SK-N-SH treated with all-trans-retinoic acid at 6 μM for 48 hours (cell line): Measurements from ENCODE around the gene DUSP18.

ENCODE experiments used
- CSRNP3 ChIP-seq: fragments of 250-450 bp; sonication (Bioruptor Pico); IDR thresholded peaks from 2 replicates; pipeline ENCODE4 v1.5.1; 2021; ENCODE audit warnings: mild to moderate bottlenecking, moderate library complexity
- ESRRG ChIP-seq: fragments of 250-450 bp; sonication (Bioruptor Pico); IDR thresholded peaks from 2 replicates; pipeline ENCODE4 v1.6.1; 2021; ENCODE audit warnings: mild to moderate bottlenecking
- OSR1 ChIP-seq: fragments of 250-450 bp; sonication (Bioruptor Pico); IDR thresholded peaks from 2 replicates; pipeline ENCODE4 v1.8.0; 2022; ENCODE audit warnings: moderate library complexity, mild to moderate bottlenecking, inconsistent platforms
- PATZ1 ChIP-seq: fragments of 250-450 bp; sonication (Bioruptor Pico); IDR thresholded peaks from 2 replicates; pipeline ENCODE4 v1.8.0; 2020; ENCODE audit warnings: mild to moderate bottlenecking, moderate library complexity, borderline replicate concordance
- POU6F1 ChIP-seq: fragments of 250-450 bp; sonication (Bioruptor Pico); IDR thresholded peaks from 2 replicates; pipeline ENCODE4 v1.8.0; 2021; ENCODE audit warnings: low read depth, mild to moderate bottlenecking, moderate library complexity, borderline replicate concordance
- RARB ChIP-seq: fragments of 250-450 bp; sonication (Bioruptor Pico); IDR thresholded peaks from 2 replicates; pipeline ENCODE4 v1.8.0; 2021; ENCODE audit warnings: mild to moderate bottlenecking, moderate library complexity
- SNAI2 ChIP-seq: fragments of 250-450 bp; sonication (Bioruptor Pico); IDR thresholded peaks from 2 replicates; pipeline ENCODE4 v1.5.0; 2020; ENCODE audit warnings: mild to moderate bottlenecking, moderate library complexity
- ZFP30 ChIP-seq: fragments of 450-650 bp; formaldehyde crosslinking; IDR thresholded peaks from 2 replicates; pipeline ENCODE4 v1.5.0; 2022; ENCODE audit warnings: mild to moderate bottlenecking, moderate library complexity
- ZNF565 ChIP-seq: fragments of 450-650 bp; formaldehyde crosslinking; conservative IDR thresholded peaks from 2 replicates; pipeline ENCODE4 v1.5.0; 2020; ENCODE audit warnings: low read depth, mild to moderate bottlenecking, moderate library complexity
- ZNF70 ChIP-seq: fragments of 450-650 bp; formaldehyde crosslinking; IDR thresholded peaks from 2 replicates; pipeline ENCODE4 v1.5.0; 2020; ENCODE audit warnings: mild to moderate bottlenecking, moderate library complexity

- TF ChIP-seq RARB (CRISPR knock-in tag) (no peak), SNAI2 (no peak), CSRNP3 (CRISPR knock-in tag) (no peak), PATZ1 (CRISPR knock-in tag) (no peak), ZNF565 (no peak), ZFP30 (CRISPR knock-in tag) (no peak), OSR1 (CRISPR knock-in tag) (no peak), ZNF70 (CRISPR knock-in tag) (no peak), ESRRG (CRISPR knock-in tag) (no peak), POU6F1 (no peak)
Measured at GRCh38 chr22:30655532-30655931, 12.1 kb downstream of the DUSP18 start.
